SK-N-SH (cell line): ENCODE data around the gene MED16. TPM values are rescaled to one million over a fixed set of nuclear protein-coding genes. Genes with fewer than 3 reads are reported as not detected.

ENCODE experiments used
- CTCF ChIA-PET: fragments of 300-600, 350-600 bp; formaldehyde crosslinking; extraction: SDS; loops from one replicate; lab custom pipeline; 2021; lab: Yijun Ruan, JAX
- POLR2A ChIA-PET: fragments of 350-600 bp; sonication (Branson Sonifier 250); formaldehyde crosslinking; extraction: SDS; loops from one replicate; lab custom pipeline; 2020; ENCODE audit warnings: antibody characterized with exemption, inconsistent platforms; lab: Yijun Ruan, JAX
- DNase-seq: peaks from one replicate; pipeline ENCODE4 v3.0.0; 2012
- H2AFZ ChIP-seq: fragments of 200-600 bp; sonication (generic); 2 replicates; pipeline ENCODE4 v1.8.1; 2016; ENCODE audit warnings: antibody characterized with exemption, mild to moderate bottlenecking, low read depth
- H3F3A ChIP-seq: fragments of 200-600 bp; sonication (generic); replicated peaks from 2 replicates; pipeline ENCODE3; 2016; ENCODE audit warnings: antibody characterized with exemption, mild to moderate bottlenecking; ENCODE audit not compliant: insufficient read depth
- H3K27ac ChIP-seq, 2 experiments: fragments of 200-500 bp in 1 of 2; fragments of 200-600 bp in 1 of 2; sonication (Bioruptor generic) in 1 of 2; sonication (generic), shearing (Covaris generic) in 1 of 2; 2 replicates each; pipeline versions ENCODE4 v1.5.1 to v1.6.1; 2014 to 2016; ENCODE audit warnings: low read depth in 2 of 2, inconsistent platforms in 1 of 2, low read length in 1 of 2, mild to moderate bottlenecking in 1 of 2, mixed read lengths in 1 of 2
- H3K27me3 ChIP-seq: fragments of 200-600 bp; sonication (generic), shearing (Covaris generic); 2 replicates; pipeline ENCODE4 v1.6.1; 2016; ENCODE audit warnings: mixed run types; ENCODE audit not compliant: insufficient read depth
- H3K36me3 ChIP-seq, 2 experiments: fragments of 200-500 bp in 1 of 2; fragments of 200-600 bp in 1 of 2; sonication (Bioruptor generic) in 1 of 2; sonication (generic) in 1 of 2; replicated peaks in 1 of 2; 2 replicates each; pipeline versions ENCODE3 to v1.5.1; 2014 to 2016; ENCODE audit warnings: low read length in 1 of 2, mild to moderate bottlenecking in 1 of 2; ENCODE audit not compliant: insufficient read depth in 2 of 2, control insufficient read depth in 1 of 2
- H3K4me1 ChIP-seq, 2 experiments: fragments of 200-500 bp in 1 of 2; fragments of 200-600 bp in 1 of 2; sonication (Bioruptor generic) in 1 of 2; sonication (generic), shearing (Covaris generic) in 1 of 2; 2 replicates each; pipeline versions ENCODE4 v1.5.1 to v1.6.1; 2014 to 2016; ENCODE audit warnings: low read depth in 1 of 2, low read length in 1 of 2, mixed run types in 1 of 2; ENCODE audit not compliant: insufficient read depth in 2 of 2, control insufficient read depth in 1 of 2
- H3K4me2 ChIP-seq: fragments of 200-600 bp; sonication (generic), shearing (Covaris generic); 2 replicates; pipeline ENCODE4 v1.6.1; 2017; ENCODE audit warnings: mixed run types
- H3K4me3 ChIP-seq, 2 experiments: fragments of 200-500 bp in 1 of 2; fragments of 200-600 bp in 1 of 2; sonication (Bioruptor generic) in 1 of 2; sonication (generic), shearing (Covaris generic) in 1 of 2; 2 replicates each; pipeline versions ENCODE4 v1.5.1 to v1.8.1; 2014 to 2016; ENCODE audit warnings: low read depth in 2 of 2, inconsistent platforms in 1 of 2, low read length in 1 of 2, mild to moderate bottlenecking in 1 of 2, mixed read lengths in 1 of 2, moderate library complexity in 1 of 2
- H3K79me2 ChIP-seq: fragments of 200-600 bp; sonication (generic); 2 replicates; pipeline ENCODE4 v1.8.1; 2017; ENCODE audit warnings: mild to moderate bottlenecking; ENCODE audit not compliant: insufficient read depth
- H3K9ac ChIP-seq: fragments of 200-600 bp; sonication (generic); 2 replicates; pipeline ENCODE4 v1.6.1; 2017; ENCODE audit warnings: mixed run types
- H3K9me2 ChIP-seq: fragments of 200-600 bp; sonication (generic); 2 replicates; pipeline ENCODE4 v1.6.1; 2017; ENCODE audit warnings: mixed run types
- H3K9me3 ChIP-seq: fragments of 200-600 bp; sonication (generic); 2 replicates; pipeline ENCODE4 v1.6.1; 2017; ENCODE audit warnings: mixed run types, mild to moderate bottlenecking, moderate library complexity
- H4K20me1 ChIP-seq: fragments of 200-600 bp; sonication (generic); 2 replicates; pipeline ENCODE4 v1.6.1; 2017; ENCODE audit warnings: mild to moderate bottlenecking, mixed run types; ENCODE audit not compliant: insufficient read depth
- CHD2 ChIP-seq: fragments of 150-350 bp; IDR thresholded peaks from 2 replicates; pipeline ENCODE4 v1.6.1; 2018; ENCODE audit warnings: low read length; ENCODE audit not compliant: partially characterized antibody
- POLR2AphosphoS5 ChIP-seq: IDR thresholded peaks from 2 replicates; pipeline ENCODE4 v1.6.1; 2012; ENCODE audit warnings: low read depth, low read length
- RAD21 ChIP-seq: IDR thresholded peaks from 2 replicates; pipeline ENCODE4 v1.6.1; 2012; ENCODE audit warnings: mild to moderate bottlenecking, low read length
- SMC3 ChIP-seq: IDR thresholded peaks from 2 replicates; pipeline ENCODE4 v1.6.1; 2012; ENCODE audit warnings: low read depth, low read length, improper control_type of control experiment
- TAF1 ChIP-seq: IDR thresholded peaks from 2 replicates; pipeline ENCODE4 v1.6.1; 2012; ENCODE audit warnings: low read depth, mild to moderate bottlenecking, low read length, moderate library complexity, borderline replicate concordance
- WGBS: methylation state at CpG from one replicate; pipeline ENCODE4 v1.1.6; 2017; ENCODE audit warnings: low lambda C conversion rate; 5-methylcytosine and 5-hydroxymethylcytosine counted together
- polyA plus RNA-seq, 3 experiments: library from polyadenylated mRNA; depleted of rRNA; stranded (reverse); fragments of >200 nt; gene quantifications; 2 replicates each; pipeline ENCODE4 v1.2.3, GENCODE V29; 2012
- TF ChIP-seq, protein P1 (sequence below): fragments of 150-350 bp; IDR thresholded peaks from 2 replicates; pipeline ENCODE4 v1.6.1; 2017; ENCODE audit warnings: antibody characterized with exemption, low read length, low read depth, borderline replicate concordance
- TF ChIP-seq, protein P2 (sequence below): IDR thresholded peaks from 2 replicates; pipeline ENCODE4 v1.4.0; 2012; ENCODE audit warnings: low read depth
- TF ChIP-seq, protein P3 (sequence below): fragments of 200-600 bp; sonication (generic); IDR thresholded peaks from 2 replicates; pipeline ENCODE4 v1.6.1; 2017; ENCODE audit warnings: antibody characterized with exemption, mild to moderate bottlenecking, moderate library complexity

The MED16 gene
- polyA plus RNA-seq, 1 of the 3 experiments (the other 2 are of a cell fraction) = 40.6 TPM

GRCh38 chr19:918152-918437 is 25.1 kb upstream of the MED16 start:
- Histone ChIP-seq H3K4me1 (peaks cover 0 to 15% of the 10 kb centered on the region in 2 experiments; a peak in 2 of 4 replicates), H4K20me1 (no peaks in the 10 kb centered on the region), H2AFZ (no peak overlapping the region), H3K27ac (no peak overlapping the region), H3K9me2 (no peaks in the 10 kb centered on the region), H3K4me2 (peak overlapping the region; percentile 63; the same call in 1 of the 2 replicates), H3K36me3 (no peaks in the 10 kb centered on the region), H3F3A (peaks cover 26% of the 10 kb centered on the region), H3K79me2 (no peaks in the 10 kb centered on the region), H3K27me3 (peaks cover 41% of the 10 kb centered on the region), H3K4me3 (no peak overlapping the region; a peak in 1 of 4 replicates), H3K9ac (no peak overlapping the region), H3K9me3 (no peaks in the 10 kb centered on the region)
- WGBS = 0% methylated on average over 2 of the region's 12 CpGs
- POLR2A ChIA-PET = no interaction called here
- CTCF ChIA-PET = interaction anchor here (0.7 to 11.2 kb wide), 6 partner anchors 10 to 136 kb away, joined by 3 to 161 read pairs (median 14); partner anchors contain the start of genes CFD and WDR18
- DNase-seq = no peak
- TF ChIP-seq TAF1 (no peak), CHD2 (no peak)
- TF ChIP-seq, protein P1, sequence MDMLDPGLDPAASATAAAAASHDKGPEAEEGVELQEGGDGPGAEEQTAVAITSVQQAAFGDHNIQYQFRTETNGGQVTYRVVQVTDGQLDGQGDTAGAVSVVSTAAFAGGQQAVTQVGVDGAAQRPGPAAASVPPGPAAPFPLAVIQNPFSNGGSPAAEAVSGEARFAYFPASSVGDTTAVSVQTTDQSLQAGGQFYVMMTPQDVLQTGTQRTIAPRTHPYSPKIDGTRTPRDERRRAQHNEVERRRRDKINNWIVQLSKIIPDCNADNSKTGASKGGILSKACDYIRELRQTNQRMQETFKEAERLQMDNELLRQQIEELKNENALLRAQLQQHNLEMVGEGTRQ = no peak
- TF ChIP-seq, protein P2, sequence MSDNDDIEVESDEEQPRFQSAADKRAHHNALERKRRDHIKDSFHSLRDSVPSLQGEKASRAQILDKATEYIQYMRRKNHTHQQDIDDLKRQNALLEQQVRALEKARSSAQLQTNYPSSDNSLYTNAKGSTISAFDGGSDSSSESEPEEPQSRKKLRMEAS = no peak

DNA sequence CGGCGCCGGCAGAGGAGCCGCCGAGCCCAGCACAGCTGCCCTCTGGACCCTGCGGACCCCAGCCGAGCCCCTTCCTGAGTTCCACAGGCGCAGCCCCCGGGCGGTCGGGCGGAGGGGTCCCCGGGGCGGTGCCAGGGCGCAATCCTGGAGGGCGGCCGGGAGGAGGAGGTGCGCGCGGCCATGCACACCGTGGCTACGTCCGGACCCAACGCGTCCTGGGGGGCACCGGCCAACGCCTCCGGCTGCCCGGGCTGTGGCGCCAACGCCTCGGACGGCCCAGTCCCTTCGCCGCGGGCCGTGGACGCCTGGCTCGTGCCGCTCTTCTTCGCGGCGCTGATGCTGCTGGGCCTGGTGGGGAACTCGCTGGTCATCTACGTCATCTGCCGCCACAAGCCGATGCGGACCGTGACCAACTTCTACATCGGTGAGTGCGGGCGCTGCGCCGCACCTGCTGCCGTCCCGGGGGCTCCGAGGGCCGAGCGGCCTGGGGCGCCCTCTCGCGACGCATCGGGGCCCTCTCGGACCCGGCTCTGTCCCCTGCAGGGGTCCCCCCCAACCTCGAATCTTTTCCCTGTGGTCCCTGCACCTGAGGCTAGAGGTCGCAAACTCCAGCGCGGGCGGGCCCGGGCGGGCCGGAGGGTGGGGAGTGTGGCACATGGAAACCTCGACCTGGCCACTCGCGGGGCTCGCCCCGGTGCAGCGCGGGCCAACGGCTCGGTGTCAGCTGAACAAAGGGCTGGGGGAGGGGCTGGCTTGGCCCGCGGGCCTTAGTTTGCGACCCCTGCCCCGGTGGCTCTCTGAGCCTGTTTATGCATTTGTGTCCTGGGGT is 24.6 kb upstream of the MED16 start, which contains the start of gene KISS1R:
Gene KISS1R, plus strand, starts transcription at position 11 of the 829 bp plus-strand sequence. Its CDS starts 170 bp downstream, at position 181.
- WGBS = 2% methylated on average over 17 of the region's 87 CpGs
- no peak for TF ChIP-seq POLR2AphosphoS5
- TF ChIP-seq, protein P3, sequence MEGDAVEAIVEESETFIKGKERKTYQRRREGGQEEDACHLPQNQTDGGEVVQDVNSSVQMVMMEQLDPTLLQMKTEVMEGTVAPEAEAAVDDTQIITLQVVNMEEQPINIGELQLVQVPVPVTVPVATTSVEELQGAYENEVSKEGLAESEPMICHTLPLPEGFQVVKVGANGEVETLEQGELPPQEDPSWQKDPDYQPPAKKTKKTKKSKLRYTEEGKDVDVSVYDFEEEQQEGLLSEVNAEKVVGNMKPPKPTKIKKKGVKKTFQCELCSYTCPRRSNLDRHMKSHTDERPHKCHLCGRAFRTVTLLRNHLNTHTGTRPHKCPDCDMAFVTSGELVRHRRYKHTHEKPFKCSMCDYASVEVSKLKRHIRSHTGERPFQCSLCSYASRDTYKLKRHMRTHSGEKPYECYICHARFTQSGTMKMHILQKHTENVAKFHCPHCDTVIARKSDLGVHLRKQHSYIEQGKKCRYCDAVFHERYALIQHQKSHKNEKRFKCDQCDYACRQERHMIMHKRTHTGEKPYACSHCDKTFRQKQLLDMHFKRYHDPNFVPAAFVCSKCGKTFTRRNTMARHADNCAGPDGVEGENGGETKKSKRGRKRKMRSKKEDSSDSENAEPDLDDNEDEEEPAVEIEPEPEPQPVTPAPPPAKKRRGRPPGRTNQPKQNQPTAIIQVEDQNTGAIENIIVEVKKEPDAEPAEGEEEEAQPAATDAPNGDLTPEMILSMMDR = peak; percentile 53
- peak; percentile 64 for TF ChIP-seq RAD21
- peak; percentile 43; the same call in 1 of the 2 replicates for TF ChIP-seq SMC3
- Histone ChIP-seq H3K9me2 (no peaks in the 10 kb centered on the region), H3K27me3 (peaks cover 41% of the 10 kb centered on the region), H3F3A (peaks cover 25% of the 10 kb centered on the region), H3K27ac (no peak within 1 kb of the TSS), H4K20me1 (no peaks in the 10 kb centered on the region), H2AFZ (no peak within 1 kb of the TSS), H3K9ac (no peak within 1 kb of the TSS), H3K9me3 (no peaks in the 10 kb centered on the region), H3K4me1 (peaks cover 0 to 15% of the 10 kb centered on the region in 2 experiments; a peak in 2 of 4 replicates), H3K79me2 (peaks cover 3% of the 10 kb centered on the region; the same call in 1 of the 2 replicates), H3K36me3 (no peaks in the 10 kb centered on the region), H3K4me3 (peak within 1 kb of the TSS; percentile 34 to 35; a peak in 3 of 4 replicates), H3K4me2 (peak within 1 kb of the TSS; percentile 63; the same call in 1 of the 2 replicates)
- ChIA-PET POLR2A (no interaction called here), CTCF (interaction anchor here (0.5 to 11.2 kb wide), 8 partner anchors 10 to 338 kb away, joined by 3 to 161 read pairs (median 12); partner anchors contain the start of genes CFD and WDR18)
- peak; percentile 84 for DNase-seq
